Adipose tissue (tissue), 3 donors: Measurements from ENCODE around the gene METTL16. TPM values are rescaled to one million over a fixed set of nuclear protein-coding genes. Genes with fewer than 3 reads are reported as not detected.

ENCODE experiments used
- H3K27ac ChIP-seq: one replicate; pipeline ENCODE4 v1.5.1; 2013; ENCODE audit warnings: low read depth, low read length
- WGBS, 3 donors: extraction: QIAGEN DNeasy Blood & Tissue Kit; methylation state at CpG; one replicate each; pipeline ENCODE4 v1.1.7; 2013; 5-methylcytosine and 5-hydroxymethylcytosine counted together
- polyA plus RNA-seq, 3 donors: library from polyadenylated mRNA; stranded (reverse); fragments of 200-250 nt; gene quantifications; one replicate each; pipeline ENCODE4 v1.2.3, GENCODE V29; 2013
- donor health status: healthy with polysubstance abuse.
- donor health status: Bipolar disorder and iron deficiency.
- donor health status: healthy.

Gene METTL16
- polyA plus RNA-seq, 3 donors, result 7.2 to 16.9 (median 11.2) TPM

DNA sequence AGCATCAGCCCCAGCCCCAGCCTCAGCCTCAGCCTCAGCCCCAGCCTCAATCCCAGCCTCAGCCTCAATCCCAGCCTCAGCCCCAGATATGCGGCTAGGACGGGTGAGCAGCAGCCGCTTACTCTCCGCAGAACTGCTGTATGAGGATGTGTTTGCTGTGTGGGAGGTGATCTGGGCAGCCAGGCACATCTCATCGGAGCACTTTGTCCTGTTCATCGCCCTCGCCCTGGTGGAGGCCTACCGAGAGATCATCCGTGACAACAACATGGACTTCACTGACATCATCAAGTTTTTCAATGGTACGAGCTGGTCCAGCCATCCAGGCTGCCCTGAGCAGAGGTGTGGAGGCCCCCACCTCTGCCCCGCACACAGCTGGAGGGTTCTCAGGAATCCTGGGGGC, 132.8 kb downstream of the METTL16 start:
- 90 to 94% (median 93%) methylated on average over 11 of the region's 11 CpGs for WGBS, 3 donors
- no peak overlapping the region for H3K27ac ChIP-seq

DNA sequence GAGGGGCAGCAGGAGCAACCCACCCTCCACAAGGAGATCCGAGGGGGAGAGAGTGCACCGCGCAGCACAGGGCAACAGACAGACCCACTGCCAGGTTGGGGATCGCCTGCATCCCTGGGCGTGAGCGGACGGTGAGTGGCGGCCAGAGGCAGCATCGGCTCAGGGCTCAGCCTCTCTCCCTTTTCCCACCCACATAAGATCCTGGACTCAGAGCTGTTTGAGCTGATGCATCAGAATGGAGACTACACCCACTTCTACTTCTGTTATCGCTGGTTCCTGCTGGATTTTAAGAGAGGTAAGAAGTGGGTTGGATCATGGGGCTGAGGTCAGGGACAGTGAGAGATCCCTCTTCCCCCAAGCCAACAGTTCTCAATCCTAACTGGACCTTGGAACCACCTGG, 134.0 kb downstream of the METTL16 start:
- no peak overlapping the region for H3K27ac ChIP-seq
- 86 to 90% (median 89%) methylated on average over 10 of the region's 10 CpGs for WGBS, 3 donors

GRCh38 chr17:2376107-2376506, 135.6 kb downstream of the METTL16 start:
- no peak overlapping the region for H3K27ac ChIP-seq
- 89 to 91% (median 91%) methylated on average over 14 of the region's 14 CpGs for WGBS, 3 donors

- WGBS, 3 donors, result 89 to 94% (median 91%) methylated on average over 19 of the region's 19 CpGs
- no peak overlapping the region for H3K27ac ChIP-seq
Observed at GRCh38 chr17:2375406-2375805, 136.3 kb downstream of the METTL16 start.

DNA sequence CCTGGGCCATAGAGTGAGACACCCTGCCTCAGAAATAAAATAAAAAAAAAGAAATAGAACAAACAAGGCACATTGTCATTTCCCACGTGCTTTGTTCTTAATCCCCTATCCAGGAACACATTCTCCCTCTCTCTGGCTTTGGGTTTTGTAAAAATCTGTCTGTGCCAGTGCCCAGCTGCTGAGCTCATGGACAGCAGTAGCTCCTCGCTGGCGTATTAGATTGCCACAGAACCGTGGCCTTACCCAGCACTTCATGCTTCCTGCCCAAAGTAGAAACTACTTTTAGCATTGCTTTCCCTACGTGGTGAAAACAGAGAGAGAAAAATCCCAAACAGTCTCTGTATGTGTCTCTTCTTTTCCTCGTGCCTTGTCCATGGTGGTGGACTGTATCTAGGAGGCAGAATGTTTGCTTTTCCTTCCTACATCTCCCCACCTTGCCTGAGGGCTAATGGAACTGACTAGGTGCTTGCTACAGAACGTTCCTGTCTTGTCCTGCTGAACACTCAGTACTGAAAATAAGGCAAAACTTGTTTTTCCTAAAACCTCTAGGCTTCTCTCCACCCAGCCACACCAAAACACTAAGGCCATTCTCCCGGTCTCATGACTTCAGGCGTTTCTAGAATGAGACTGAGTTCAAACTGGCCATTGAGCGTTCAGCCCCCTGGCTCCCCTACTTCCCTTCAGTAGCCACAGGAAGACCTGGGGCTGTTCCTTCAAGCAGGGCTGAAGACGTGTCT, 137.0 kb downstream of the METTL16 start:
- 80 to 87% (median 83%) methylated on average over 11 of the region's 11 CpGs for WGBS, 3 donors
- no peak overlapping the region for H3K27ac ChIP-seq

GRCh38 chr17:2373179-2373578, 138.5 kb downstream of the METTL16 start:
- H3K27ac ChIP-seq, result no peak overlapping the region
- 94 to 95% (median 95%) methylated on average over 18 of the region's 18 CpGs for WGBS, 3 donors

- no peak overlapping the region for H3K27ac ChIP-seq
- 88 to 93% (median 91%) methylated on average over 15 to 16 of the region's 16 CpGs for WGBS, 3 donors
Observed at GRCh38 chr17:2372681-2373080, 139.0 kb downstream of the METTL16 start.

- no peak overlapping the region for H3K27ac ChIP-seq
- 93 to 98% (median 96%) methylated on average over 20 to 26 of the region's 26 CpGs for WGBS, 3 donors
Observed at GRCh38 chr17:2372180-2372579, 139.5 kb downstream of the METTL16 start.

- WGBS, 3 donors, result 91 to 94% (median 93%) methylated on average over 30 of the region's 30 CpGs
Observed at GRCh38 chr17:2371183-2372130, 140.2 kb downstream of the METTL16 start.

GRCh38 chr17:2370211-2370589, 141.5 kb downstream of the METTL16 start:
- 83 to 91% (median 85%) methylated on average over 11 of the region's 11 CpGs for WGBS, 3 donors
- no peak overlapping the region for H3K27ac ChIP-seq

More at GRCh38 chr17:2371183-2372130, 140.2 kb downstream of the METTL16 start:
- H3K27ac ChIP-seq, result no peak overlapping the region

GRCh38 chr17:2369551-2370210, 142.0 kb downstream of the METTL16 start:
- 59 to 81% (median 69%) methylated on average over 20 of the region's 20 CpGs for WGBS, 3 donors
- no peak overlapping the region for H3K27ac ChIP-seq

- H3K27ac ChIP-seq, result no peak overlapping the region
- WGBS, 3 donors, result 51 to 79% (median 64%) methylated on average over 5 of the region's 5 CpGs
Observed at GRCh38 chr17:2369039-2369438, 142.6 kb downstream of the METTL16 start.

- 77 to 94% (median 84%) methylated on average over 8 of the region's 8 CpGs for WGBS, 3 donors
- no peak overlapping the region for H3K27ac ChIP-seq
Observed at GRCh38 chr17:2368359-2368758, 143.3 kb downstream of the METTL16 start.

- H3K27ac ChIP-seq, result no peak overlapping the region
- WGBS, 3 donors, result 85 to 93% (median 86%) methylated on average over 26 of the region's 26 CpGs
Observed at GRCh38 chr17:2366747-2367494, 144.8 kb downstream of the METTL16 start.

Other genes with a start within 250 kb of the METTL16 start
- 10 to 100 TPM in 2 of 3 donors, 1 to 10 TPM in 1; 8.8 to 28.3 (median 18.7) TPM for gene SMG6, start 208.1 kb downstream of the METTL16 start, polyA plus RNA-seq
- gene SRR, start 207.9 kb downstream of the METTL16 start, polyA plus RNA-seq, result 1 to 10 TPM; 3.7 to 6.6 (median 6.5) TPM
- 10 to 100 TPM in 2 of 3 donors, 1 to 10 TPM in 1; 9.8 to 28.5 (median 18.4) TPM for gene TSR1, start 175.4 kb downstream of the METTL16 start, polyA plus RNA-seq
- 10 to 100 TPM; 22.0 to 72.3 (median 38.6) TPM for gene SGSM2, start 174.4 kb downstream of the METTL16 start, polyA plus RNA-seq
- 10 to 100 TPM in 2 of 3 donors, 1 to 10 TPM in 1; 4.9 to 23.7 (median 23.1) TPM for gene MNT, start 110.8 kb downstream of the METTL16 start, polyA plus RNA-seq
- gene PAFAH1B1, start 81.8 kb upstream of the METTL16 start, polyA plus RNA-seq, result 10 to 100 TPM; 17.4 to 48.8 (median 38.7) TPM
- gene CLUH, start 199.9 kb upstream of the METTL16 start, polyA plus RNA-seq, result 100 to 1,000 TPM in 1 of 3 donors, 10 to 100 TPM in 2; 37.2 to 124 (median 49.1) TPM
- under 1 TPM; 0.13 to 0.37 (median 0.34) TPM for gene CCDC92B, start 237.8 kb upstream of the METTL16 start, polyA plus RNA-seq